Loucy (cell line): ENCODE measurements around the gene USP2.

Experiments
- CTCF ChIP-seq: fragments of 200-600 bp; sonication (generic); conservative IDR thresholded peaks from 2 replicates; pipeline ENCODE4 v1.5.1; 2014; ENCODE audit warnings: mild to moderate bottlenecking, antibody characterized with exemption, low read length
- EZH2phosphoT487 ChIP-seq: fragments of 200-600 bp; IDR thresholded peaks from 2 replicates; pipeline ENCODE4 v1.6.1; 2018; ENCODE audit warnings: antibody characterized with exemption, mild to moderate bottlenecking, moderate library complexity, borderline replicate concordance

GRCh38 chr11:119369132-119369925, 12.2 kb downstream of the USP2 start:
- no peak for TF ChIP-seq CTCF
- TF ChIP-seq EZH2phosphoT487, result no peak
